Lower leg skin (tissue), 4 donors: Measurements from ENCODE around the gene CKB. TPM values are rescaled to one million over a fixed set of nuclear protein-coding genes. Genes with fewer than 3 reads are reported as not detected.
A peak's percentile ranks its signal among the peaks of the same experiment; 100 is the strongest.

Experiments
- DNase-seq, 2 donors: peaks; one replicate each; pipeline ENCODE4 v3.0.0-alpha.2; 2019; ENCODE audit warnings: low spot score in 2 of 2
- H3K4me3 ChIP-seq: fragments of 200-600 bp; sonication (generic); 2 replicates; pipeline ENCODE4 v1.5.1; 2017; ENCODE audit warnings: mild to moderate bottlenecking, low read depth; ENCODE audit not compliant: poor library complexity, severe bottlenecking
- CTCF ChIP-seq, 3 donors: fragments of 450-650 bp; IDR thresholded peaks; one replicate each; pipeline ENCODE4 v1.5.1; 2016; ENCODE audit warnings: antibody characterized with exemption in 3 of 3, mild to moderate bottlenecking in 3 of 3, moderate library complexity in 2 of 3
- POLR2A ChIP-seq, 2 donors: fragments of 450-650 bp; IDR thresholded peaks; one replicate each; pipeline ENCODE4 v1.6.1; 2016 to 2017; ENCODE audit warnings: antibody characterized with exemption in 2 of 2, mild to moderate bottlenecking in 1 of 2, moderate library complexity in 1 of 2
- WGBS, 2 donors: methylation state at CpG; one replicate each; pipeline ENCODE4 v1.1.5; 2018; 5-methylcytosine and 5-hydroxymethylcytosine counted together
- intact Hi-C: fragments of 100-400 bp; cut with DNase I; formaldehyde crosslinking; loops from one replicate; pipeline ENCODE4 v1.15.0; 2023; ENCODE audit warnings: low total_unique reads
- total RNA-seq, 4 donors: library from RNA; depleted of rRNA; stranded (reverse); fragments of >200 nt; gene quantifications; one replicate each; pipeline ENCODE4 v1.1.0, GENCODE V29; 2016

Gene CKB
- total RNA-seq, 4 donors from 2014 or later = 168 to 236 (median 214) TPM

GRCh38 chr14:103499709-103500108 is 22.9 kb downstream of the CKB start:
- H3K4me3 ChIP-seq = no peak overlapping the region
- peak in 1 of 2 donors; percentile 48 for DNase-seq
- whole genome bisulfite sequencing, 2 donors = 54 to 58% methylated on average over 10 of the region's 10 CpGs
- TF ChIP-seq POLR2A (IDR thresholded peaks at IDR 0.05) (no peak), CTCF (IDR thresholded peaks at IDR 0.05) (no peak)
- intact Hi-C loops = loop anchor here (5.0 kb wide), 1 partner anchor 48 kb away; no protein-coding TSS in a partner anchor

GRCh38 chr14:103496776-103497175 is 25.9 kb downstream of the CKB start:
- 0 to 31% methylated on average over 1 of the region's 1 CpG for WGBS, 2 donors
- TF ChIP-seq CTCF (IDR thresholded peaks at IDR 0.05) (no peak), POLR2A (IDR thresholded peaks at IDR 0.05) (no peak)
- DNase-seq = peak in 1 of 2 donors; percentile 74
- intact Hi-C loops = no loop called here
- H3K4me3 ChIP-seq = no peak overlapping the region

- peak in 1 of 2 donors; percentile 37 for DNase-seq
- intact Hi-C loops = no loop called here
- TF ChIP-seq CTCF (IDR thresholded peaks at IDR 0.05) = no peak
- WGBS, 2 donors = 49 to 62% methylated on average over 2 of the region's 2 CpGs
- no peak overlapping the region for H3K4me3 ChIP-seq
Observed at GRCh38 chr14:103495854-103496253, 26.8 kb downstream of the CKB start.

DNA sequence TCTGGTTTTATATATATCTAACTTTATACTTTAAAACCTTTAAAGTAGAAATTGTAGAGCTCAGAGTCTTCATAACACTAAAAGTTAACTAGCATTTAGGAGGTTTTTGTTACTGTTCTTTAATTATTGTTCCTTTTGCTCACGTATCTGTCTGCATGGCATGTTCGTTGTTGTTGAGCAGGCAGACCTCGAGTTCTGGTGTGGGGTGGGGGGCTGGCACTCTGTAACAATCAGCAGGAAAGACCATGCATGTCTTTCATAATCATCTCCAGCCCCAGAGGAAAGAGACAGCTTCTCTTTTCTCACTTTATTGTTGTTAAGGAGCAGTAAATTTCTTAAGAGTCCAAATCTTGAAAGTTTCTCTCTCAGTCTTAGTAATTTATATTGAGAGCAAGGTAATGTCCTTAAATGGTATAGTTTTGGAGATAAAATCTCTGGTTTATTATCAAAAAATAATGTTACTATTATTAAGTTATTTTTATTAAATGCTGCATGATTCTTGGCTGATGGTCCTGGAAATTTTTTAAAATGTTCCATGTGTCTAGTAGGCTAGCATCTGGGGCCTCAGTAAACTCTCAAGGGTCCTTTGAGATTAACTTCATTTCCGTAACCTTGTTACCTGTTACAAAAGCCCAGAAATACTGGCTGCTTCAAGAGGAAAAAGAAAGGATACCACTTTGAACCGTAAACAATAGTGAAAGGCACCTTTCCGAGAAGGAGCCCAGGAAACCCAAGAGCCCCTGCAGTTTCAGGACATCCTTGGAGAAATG is 30.3 kb downstream of the CKB start:
- intact Hi-C loops = no loop called here
- H3K4me3 ChIP-seq = no peak overlapping the region
- peak in 1 of 2 donors; percentile 68 for DNase-seq
- TF ChIP-seq POLR2A (IDR thresholded peaks at IDR 0.05) = no peak
- TF ChIP-seq CTCF (IDR thresholded peaks at IDR 0.05) = no peak
- 59 to 76% methylated on average over 6 of the region's 6 CpGs for WGBS, 2 donors

GRCh38 chr14:103491691-103492090 is 30.9 kb downstream of the CKB start:
- no peak overlapping the region for H3K4me3 ChIP-seq
- TF ChIP-seq POLR2A (IDR thresholded peaks at IDR 0.05) (no peak), CTCF (IDR thresholded peaks at IDR 0.05) (no peak)
- intact Hi-C loops = no loop called here
- WGBS, 2 donors = 65 to 89% methylated on average over 10 of the region's 10 CpGs
- DNase-seq = peak in 1 of 2 donors; percentile 69
